ENCODE measurements around the gene MNAT1.

Gene MNAT1

DNA sequence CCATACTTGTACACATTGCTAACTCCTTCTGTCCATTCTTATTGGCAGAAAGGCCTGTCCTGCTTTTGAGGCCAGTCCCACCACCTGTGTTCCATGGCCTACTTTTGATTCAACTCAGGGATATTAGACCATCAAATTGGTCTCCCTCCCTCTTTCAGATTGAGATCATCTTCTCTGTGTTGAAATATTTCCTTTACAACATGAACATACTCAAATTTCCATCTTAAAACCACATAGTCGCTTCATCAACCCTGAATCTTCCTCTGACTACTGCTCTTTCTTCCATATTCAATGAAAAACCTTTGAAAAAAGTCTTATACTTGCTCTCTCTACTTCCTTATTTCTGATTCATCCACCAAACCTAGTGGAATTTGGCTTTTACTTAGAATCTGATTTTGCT lies 211.4 kb downstream of the MNAT1 start:
- H4K91ac ChIP-seq (ENCODE audit: low read depth, low read length, poor library complexity), result no peak overlapping the region
- H2BK5ac ChIP-seq (ENCODE audit: low read length), result no peak overlapping the region
- no peak overlapping the region for H3K27ac ChIP-seq (replicated peaks; ENCODE audit: low read length)
- no peak overlapping the region for H2BK12ac ChIP-seq (ENCODE audit: low read length)
- no peaks in the 10 kb centered on the region for H3K79me1 ChIP-seq (ENCODE audit: low read depth, low read length)
- H3K4me2 ChIP-seq (ENCODE audit: insufficient read depth, low read length, poor library complexity, severe bottlenecking), result no peak overlapping the region
- peaks cover 5 to 11% of the 10 kb centered on the region in 2 donors for H3K4me1 ChIP-seq (ENCODE audit: control insufficient read depth in 2 of 2, insufficient read depth in 1 of 2, low read depth in 1 of 2, low read length in 2 of 2)
- no peak overlapping the region for H2AFZ ChIP-seq (ENCODE audit: low read length)
- no peak overlapping the region for H3K4me3 ChIP-seq (ENCODE audit: low read length in 2 of 2)
- H3K14ac ChIP-seq (ENCODE audit: low read length), result no peak overlapping the region
- no peak overlapping the region for H2AK5ac ChIP-seq (ENCODE audit: low read depth, low read length)
- no peak overlapping the region for H3K4ac ChIP-seq (ENCODE audit: low read length)
- no peak overlapping the region for H2BK120ac ChIP-seq (ENCODE audit: low read depth, low read length)
- H3K9ac ChIP-seq (ENCODE audit: low read depth, low read length, poor library complexity), result no peak overlapping the region
- H2BK15ac ChIP-seq (ENCODE audit: low read length), result no peak overlapping the region
- no peak overlapping the region for H3K18ac ChIP-seq (ENCODE audit: low read length)
- no peak overlapping the region for H3K23ac ChIP-seq (ENCODE audit: low read depth, low read length, poor library complexity)
- 100% methylated on average over 1 of the region's 1 CpG; no CpG with 5 or more reads in 1 of the 2 donors for WGBS, 2 donors (ENCODE audit: extremely low coverage in 2 of 2, insufficient read length in 2 of 2, insufficient replicate concordance in 1 of 2)
- no peak overlapping the region for H4K8ac ChIP-seq (ENCODE audit: low read depth, low read length)
- H3K27me3 ChIP-seq (ENCODE audit: control insufficient read depth in 3 of 3, insufficient read depth in 3 of 3, low read depth in 1 of 3, low read length in 3 of 3), result no peaks in the 10 kb centered on the region
- no peak for DNase-seq (ENCODE audit: low spot score)
- no peaks in the 10 kb centered on the region for H3K9me3 ChIP-seq (replicated peaks in 1 of 2; ENCODE audit: control insufficient read depth in 2 of 2, insufficient read depth in 1 of 2, low read depth in 1 of 2, low read length in 2 of 2)
- no peaks in the 10 kb centered on the region for H3K36me3 ChIP-seq (replicated peaks in 1 of 2; ENCODE audit: control insufficient read depth in 2 of 2, insufficient read depth in 2 of 2, low read length in 2 of 2)

DNA sequence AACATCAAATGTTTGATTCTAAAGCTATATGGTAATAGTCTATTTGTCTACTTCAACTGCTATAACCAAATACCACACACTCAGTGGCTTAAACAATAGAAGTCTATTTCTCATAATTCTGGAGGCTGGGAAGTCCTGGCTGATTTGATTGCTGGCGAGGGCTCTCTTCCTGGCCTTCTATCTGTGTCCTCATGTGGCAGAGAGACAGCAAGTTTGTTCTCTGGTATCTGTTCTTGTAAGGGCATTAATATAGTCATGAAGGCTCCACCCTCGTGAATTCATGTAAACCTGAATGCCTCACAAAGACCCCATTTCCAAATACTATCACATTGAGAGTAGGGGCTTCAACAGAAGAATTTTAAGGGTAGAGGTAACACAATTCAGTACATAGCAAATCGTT lies 212.2 kb downstream of the MNAT1 start:
- DNase-seq (ENCODE audit: low spot score), result no peak
- no peak overlapping the region for H2BK120ac ChIP-seq (ENCODE audit: low read depth, low read length)

DNA sequence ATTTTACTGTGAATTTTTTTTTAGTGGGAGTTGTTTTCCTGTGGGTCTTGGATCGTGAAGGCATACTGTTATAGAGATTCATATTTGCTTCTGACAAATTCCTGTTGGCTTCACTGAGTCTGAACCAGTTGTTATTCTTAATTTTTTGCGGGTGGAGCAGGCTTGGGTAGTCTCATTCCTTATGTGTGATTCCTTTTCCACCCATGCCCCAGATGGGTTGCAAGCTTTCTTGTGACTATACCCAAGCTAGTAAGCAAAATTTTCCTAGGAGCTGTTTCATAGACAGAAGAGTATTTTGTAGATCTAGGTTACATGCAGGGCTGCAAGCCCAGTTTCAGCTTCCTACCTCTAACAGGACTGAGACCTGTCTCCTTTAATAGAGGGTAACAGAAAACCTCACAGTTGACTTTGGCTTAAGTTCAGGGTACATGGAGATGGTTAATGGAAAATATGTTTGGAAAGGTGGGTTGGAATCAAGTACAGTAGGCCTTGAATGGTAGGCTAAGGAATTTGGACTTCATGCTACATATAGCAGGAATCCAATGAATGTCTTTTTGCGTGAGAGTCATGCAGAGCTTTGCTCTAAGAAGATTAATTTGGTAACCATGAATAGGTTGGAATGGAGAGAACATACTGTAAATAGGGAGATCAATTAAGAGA lies 217.3 kb downstream of the MNAT1 start:
- Histone ChIP-seq H3K27ac (replicated peaks; ENCODE audit: low read length) (no peak overlapping the region), H3K4me2 (ENCODE audit: insufficient read depth, low read length, poor library complexity, severe bottlenecking) (no peak overlapping the region), H2BK15ac (ENCODE audit: low read length) (no peak overlapping the region), H3K18ac (ENCODE audit: low read length) (no peak overlapping the region), H3K14ac (ENCODE audit: low read length) (no peak overlapping the region), H3K79me1 (ENCODE audit: low read depth, low read length) (no peaks in the 10 kb centered on the region), H3K36me3 (replicated peaks in 1 of 2; ENCODE audit: control insufficient read depth in 2 of 2, insufficient read depth in 2 of 2, low read length in 2 of 2) (no peaks in the 10 kb centered on the region), H2BK120ac (ENCODE audit: low read depth, low read length) (no peak overlapping the region), H3K23ac (ENCODE audit: low read depth, low read length, poor library complexity) (no peak overlapping the region), H2BK12ac (ENCODE audit: low read length) (no peak overlapping the region), H2AK5ac (ENCODE audit: low read depth, low read length) (no peak overlapping the region), H2BK5ac (ENCODE audit: low read length) (no peak overlapping the region), H3K4me1 (ENCODE audit: control insufficient read depth in 2 of 2, insufficient read depth in 1 of 2, low read depth in 1 of 2, low read length in 2 of 2) (no peaks in the 10 kb centered on the region), H2AFZ (ENCODE audit: low read length) (no peak overlapping the region), H3K4ac (ENCODE audit: low read length) (no peak overlapping the region), H4K8ac (ENCODE audit: low read depth, low read length) (no peak overlapping the region), H3K4me3 (ENCODE audit: low read length in 2 of 2) (no peak overlapping the region), H3K9ac (ENCODE audit: low read depth, low read length, poor library complexity) (no peak overlapping the region), H3K9me3 (replicated peaks in 1 of 2; ENCODE audit: control insufficient read depth in 2 of 2, insufficient read depth in 1 of 2, low read depth in 1 of 2, low read length in 2 of 2) (peaks cover 0 to 14% of the 10 kb centered on the region in 2 donors), H4K91ac (ENCODE audit: low read depth, low read length, poor library complexity) (no peak overlapping the region), H3K27me3 (ENCODE audit: control insufficient read depth in 3 of 3, insufficient read depth in 3 of 3, low read depth in 1 of 3, low read length in 3 of 3) (no peaks in the 10 kb centered on the region)
- no CpG with 5 or more reads among the region's 3 CpGs for WGBS, 2 donors (ENCODE audit: extremely low coverage in 2 of 2, insufficient read length in 2 of 2, insufficient replicate concordance in 1 of 2)
- DNase-seq (ENCODE audit: low spot score), result no peak

More for the DNA sequence above, 212.2 kb downstream of the MNAT1 start:
- H3K18ac ChIP-seq (ENCODE audit: low read length), result no peak overlapping the region
- no peaks in the 10 kb centered on the region for H3K27me3 ChIP-seq (ENCODE audit: control insufficient read depth in 3 of 3, insufficient read depth in 3 of 3, low read depth in 1 of 3, low read length in 3 of 3)
- H3K4me3 ChIP-seq (ENCODE audit: low read length in 2 of 2), result no peak overlapping the region
- H3K36me3 ChIP-seq (replicated peaks in 1 of 2; ENCODE audit: control insufficient read depth in 2 of 2, insufficient read depth in 2 of 2, low read length in 2 of 2), result no peaks in the 10 kb centered on the region
- peaks cover 5 to 11% of the 10 kb centered on the region in 2 donors for H3K4me1 ChIP-seq (ENCODE audit: control insufficient read depth in 2 of 2, insufficient read depth in 1 of 2, low read depth in 1 of 2, low read length in 2 of 2)
- H3K14ac ChIP-seq (ENCODE audit: low read length), result no peak overlapping the region
- H4K91ac ChIP-seq (ENCODE audit: low read depth, low read length, poor library complexity), result no peak overlapping the region
- H3K4ac ChIP-seq (ENCODE audit: low read length), result no peak overlapping the region
- no peak overlapping the region for H2BK15ac ChIP-seq (ENCODE audit: low read length)
- H3K27ac ChIP-seq (replicated peaks; ENCODE audit: low read length), result no peak overlapping the region
- H3K9ac ChIP-seq (ENCODE audit: low read depth, low read length, poor library complexity), result no peak overlapping the region
- no peak overlapping the region for H3K23ac ChIP-seq (ENCODE audit: low read depth, low read length, poor library complexity)
- no peak overlapping the region for H2AK5ac ChIP-seq (ENCODE audit: low read depth, low read length)
- H4K8ac ChIP-seq (ENCODE audit: low read depth, low read length), result no peak overlapping the region
- H3K79me1 ChIP-seq (ENCODE audit: low read depth, low read length), result no peaks in the 10 kb centered on the region
- no peaks in the 10 kb centered on the region for H3K9me3 ChIP-seq (replicated peaks in 1 of 2; ENCODE audit: control insufficient read depth in 2 of 2, insufficient read depth in 1 of 2, low read depth in 1 of 2, low read length in 2 of 2)
- H2BK12ac ChIP-seq (ENCODE audit: low read length), result no peak overlapping the region
- H3K4me2 ChIP-seq (ENCODE audit: insufficient read depth, low read length, poor library complexity, severe bottlenecking), result no peak overlapping the region
- no CpG with 5 or more reads among the region's 3 CpGs for WGBS, 2 donors (ENCODE audit: extremely low coverage in 2 of 2, insufficient read length in 2 of 2, insufficient replicate concordance in 1 of 2)
- H2BK5ac ChIP-seq (ENCODE audit: low read length), result no peak overlapping the region
- H2AFZ ChIP-seq (ENCODE audit: low read length), result no peak overlapping the region

DNA sequence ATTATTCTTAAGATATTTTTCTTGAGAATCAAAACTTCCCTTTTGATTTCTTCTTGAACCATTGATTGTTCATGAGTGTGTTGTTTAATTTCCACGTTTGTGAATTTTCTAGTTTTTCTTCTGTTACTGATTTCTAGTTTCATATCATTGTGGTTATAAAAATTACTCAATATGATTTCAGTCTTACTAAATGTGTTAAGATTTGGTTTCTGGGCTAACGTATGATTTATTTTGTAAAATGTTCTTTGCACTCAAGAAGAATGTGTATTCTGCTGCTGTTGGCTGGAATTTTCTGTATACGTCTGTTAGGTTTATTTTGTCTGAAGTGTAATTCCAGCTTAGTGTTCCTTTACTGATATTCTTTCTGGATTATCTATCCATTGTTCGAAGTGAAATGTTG lies 221.6 kb downstream of the MNAT1 start:
- Histone ChIP-seq H3K9ac (ENCODE audit: low read depth, low read length, poor library complexity) (no peak overlapping the region), H3K14ac (ENCODE audit: low read length) (no peak overlapping the region), H4K91ac (ENCODE audit: low read depth, low read length, poor library complexity) (no peak overlapping the region), H3K4me3 (ENCODE audit: low read length in 2 of 2) (no peak overlapping the region), H3K9me3 (replicated peaks in 1 of 2; ENCODE audit: control insufficient read depth in 2 of 2, insufficient read depth in 1 of 2, low read depth in 1 of 2, low read length in 2 of 2) (peaks cover 2 to 29% of the 10 kb centered on the region in 2 donors), H3K23ac (ENCODE audit: low read depth, low read length, poor library complexity) (no peak overlapping the region), H3K4ac (ENCODE audit: low read length) (no peak overlapping the region), H3K79me1 (ENCODE audit: low read depth, low read length) (no peaks in the 10 kb centered on the region), H3K36me3 (replicated peaks in 1 of 2; ENCODE audit: control insufficient read depth in 2 of 2, insufficient read depth in 2 of 2, low read length in 2 of 2) (no peaks in the 10 kb centered on the region), H4K8ac (ENCODE audit: low read depth, low read length) (no peak overlapping the region), H2AFZ (ENCODE audit: low read length) (no peak overlapping the region), H2AK5ac (ENCODE audit: low read depth, low read length) (no peak overlapping the region), H3K4me1 (ENCODE audit: control insufficient read depth in 2 of 2, insufficient read depth in 1 of 2, low read depth in 1 of 2, low read length in 2 of 2) (no peaks in the 10 kb centered on the region), H3K27ac (replicated peaks; ENCODE audit: low read length) (no peak overlapping the region), H2BK120ac (ENCODE audit: low read depth, low read length) (no peak overlapping the region), H3K27me3 (ENCODE audit: control insufficient read depth in 3 of 3, insufficient read depth in 3 of 3, low read depth in 1 of 3, low read length in 3 of 3) (no peaks in the 10 kb centered on the region), H2BK12ac (ENCODE audit: low read length) (no peak overlapping the region), H3K4me2 (ENCODE audit: insufficient read depth, low read length, poor library complexity, severe bottlenecking) (no peak overlapping the region), H3K18ac (ENCODE audit: low read length) (no peak overlapping the region), H2BK5ac (ENCODE audit: low read length) (no peak overlapping the region), H2BK15ac (ENCODE audit: low read length) (no peak overlapping the region)
- no CpG with 5 or more reads among the region's 4 CpGs for WGBS, 2 donors (ENCODE audit: extremely low coverage in 2 of 2, insufficient read length in 2 of 2, insufficient replicate concordance in 1 of 2)
- DNase-seq (ENCODE audit: low spot score), result no peak
